Naive thymus-derived CD4-positive, alpha-beta T cell (primary cell): ENCODE results near the gene WWOX. TPM values are rescaled to one million over a fixed set of nuclear protein-coding genes. Genes with fewer than 3 reads are reported as not detected.

Experiments used
- ATAC-seq: fragments of 150-1000 bp; cut with Tn5 transposase; 2 replicates; pipeline ENCODE4 v1.10.0; 2021; ENCODE audit warnings: mild to moderate bottlenecking, moderate library complexity
- CTCF ChIA-PET: fragments of 350-600 bp; sonication (Branson Sonifier 250); formaldehyde crosslinking; loops from one replicate; lab custom pipeline; 2021; ENCODE audit warnings: antibody characterized with exemption; lab: Charles Lee
- POLR2A ChIA-PET: fragments of 350-600 bp; sonication (Branson Sonifier 250); formaldehyde crosslinking; loops from one replicate; lab custom pipeline; 2021; ENCODE audit warnings: antibody characterized with exemption, inconsistent platforms; lab: Charles Lee
- DNase-seq, 9 donors: peaks; one replicate each; pipeline versions ENCODE4 v3.0.0 to v3.0.0-alpha.2; 2020 to 2022; ENCODE audit warnings: mixed read lengths in 1 of 9
- H3K27ac ChIP-seq: one replicate; pipeline ENCODE4 v1.7.0; 2013; ENCODE audit warnings: mild to moderate bottlenecking, low read depth, low read length, moderate library complexity
- H3K27me3 ChIP-seq, 2 donors: one replicate each; pipeline ENCODE4 v1.7.0; 2013; ENCODE audit warnings: low read length in 2 of 2, mild to moderate bottlenecking in 2 of 2, moderate library complexity in 2 of 2; ENCODE audit not compliant: control insufficient read depth in 2 of 2, insufficient read depth in 2 of 2
- H3K36me3 ChIP-seq, 3 experiments: 1 replicate in 2 of 3; 2 replicates in 1 of 3; pipeline ENCODE4 v1.7.0; 2013; ENCODE audit warnings: low read length in 3 of 3, mild to moderate bottlenecking in 3 of 3, moderate library complexity in 1 of 3; ENCODE audit not compliant: insufficient read depth in 3 of 3, control insufficient read depth in 2 of 3
- H3K4me1 ChIP-seq, 2 donors: one replicate each; pipeline ENCODE4 v1.7.0; 2013; ENCODE audit warnings: low read length in 2 of 2, mild to moderate bottlenecking in 2 of 2, moderate library complexity in 1 of 2; ENCODE audit not compliant: control insufficient read depth in 2 of 2, insufficient read depth in 2 of 2
- H3K4me3 ChIP-seq: 2 replicates; pipeline ENCODE4 v1.7.0; 2013; ENCODE audit warnings: mild to moderate bottlenecking, low read length
- H3K9me3 ChIP-seq, 3 experiments: 1 replicate in 2 of 3; 2 replicates in 1 of 3; pipeline ENCODE4 v1.7.0; 2013; ENCODE audit warnings: low read length in 3 of 3; ENCODE audit not compliant: control insufficient read depth in 2 of 3
- H3K27ac Mint-ChIP-seq, 9 donors: one replicate each; pipeline ENCODE4 v1.8.0; 2020 to 2022; ENCODE audit warnings: mixed read lengths in 9 of 9, mild to moderate bottlenecking in 8 of 9, moderate library complexity in 5 of 9, inconsistent platforms in 2 of 9
- H3K27me3 Mint-ChIP-seq, 5 donors: one replicate each; pipeline ENCODE4 v1.8.0; 2021 to 2022; ENCODE audit warnings: mixed read lengths in 5 of 5, mild to moderate bottlenecking in 1 of 5
- H3K36me3 Mint-ChIP-seq, 5 donors: one replicate each; pipeline ENCODE4 v1.8.0; 2020 to 2022; ENCODE audit warnings: mixed read lengths in 5 of 5, mild to moderate bottlenecking in 3 of 5, inconsistent platforms in 1 of 5
- H3K4me1 Mint-ChIP-seq, 7 donors: one replicate each; pipeline ENCODE4 v1.8.0; 2020 to 2022; ENCODE audit warnings: mixed read lengths in 7 of 7, mild to moderate bottlenecking in 3 of 7, inconsistent platforms in 1 of 7
- H3K4me3 Mint-ChIP-seq, 10 donors: one replicate each; pipeline ENCODE4 v1.8.0; 2020 to 2022; ENCODE audit warnings: mild to moderate bottlenecking in 10 of 10, mixed read lengths in 10 of 10, moderate library complexity in 6 of 10, inconsistent platforms in 2 of 10
- H3K9me3 Mint-ChIP-seq, 11 donors: one replicate each; pipeline ENCODE4 v1.8.0; 2020 to 2022; ENCODE audit warnings: mixed read lengths in 11 of 11, mild to moderate bottlenecking in 4 of 11, inconsistent platforms in 1 of 11, moderate library complexity in 1 of 11
- intact Hi-C, 2 donors: fragments of 100-400 bp; cut with micrococcal nuclease; formaldehyde crosslinking; loops; one replicate each; pipeline ENCODE4 v1.15.1; 2023
- polyA plus RNA-seq, 2 donors: library from polyadenylated mRNA; unstranded; fragments of 300-500 nt; fragmentation: Illumina TruSeq; gene quantifications; one replicate each; pipeline ENCODE4 v1.2.3, GENCODE V29; 2021
- total RNA-seq, 6 experiments: library from RNA in 5 of 6; stranded (reverse) in 5 of 6; gene quantifications; 1 replicate in 5 of 6; 2 replicates in 1 of 6; pipeline ENCODE4 v1.2.3 and lab custom pipeline; 2021 to 2026

WWOX gene
- total and polyA plus RNA-seq, 7 experiments from 2014 or later, result 13.8 to 31.1 (median 20.8) TPM

GRCh38 chr16:78396673-78397072, 297.2 kb downstream of the WWOX start:
- H3K4me1 Mint-ChIP-seq, result no peaks in the 10 kb centered on the region
- no peak overlapping the region for H3K4me3 Mint-ChIP-seq
- intact Hi-C loops, result no loop called here
- DNase-seq, result no peak
- ATAC-seq, result no peak
- Histone ChIP-seq H3K4me1 (no peaks in the 10 kb centered on the region), H3K27me3 (no peaks in the 10 kb centered on the region), H3K36me3 (no peaks in the 10 kb centered on the region), H3K9me3 (no peaks in the 10 kb centered on the region), H3K4me3 (no peak overlapping the region), H3K27ac (no peak overlapping the region)
- H3K9me3 Mint-ChIP-seq, result peaks cover 0 to 9% (median 0%) of the 10 kb centered on the region in 11 donors
- no peak overlapping the region for H3K27ac Mint-ChIP-seq
- peaks cover 0 to 47% (median 9%) of the 10 kb centered on the region in 5 donors for H3K36me3 Mint-ChIP-seq
- H3K27me3 Mint-ChIP-seq, result no peaks in the 10 kb centered on the region
- CTCF ChIA-PET, result no interaction called here
- POLR2A ChIA-PET, result no interaction called here

- Mint-ChIP-seq H3K9me3 (peaks cover 0 to 2% (median 0%) of the 10 kb centered on the region in 11 donors), H3K4me3 (no peak overlapping the region), H3K4me1 (no peaks in the 10 kb centered on the region), H3K36me3 (peaks cover 0 to 34% (median 0%) of the 10 kb centered on the region in 5 donors), H3K27ac (no peak overlapping the region), H3K27me3 (no peaks in the 10 kb centered on the region)
- ATAC-seq (no peak), DNase-seq (no peak)
- H3K27ac ChIP-seq, result no peak overlapping the region
- H3K27me3 ChIP-seq, result no peaks in the 10 kb centered on the region
- intact Hi-C loops, result no loop called here
- ChIA-PET POLR2A (no interaction called here), CTCF (no interaction called here)
- no peaks in the 10 kb centered on the region for H3K36me3 ChIP-seq
- no peak overlapping the region for H3K4me3 ChIP-seq
- no peaks in the 10 kb centered on the region for H3K9me3 ChIP-seq
- H3K4me1 ChIP-seq, result no peaks in the 10 kb centered on the region
These were observed 299.9 kb downstream of the WWOX start for GRCh38 chr16:78399384-78399783.

GRCh38 chr16:78402833-78403232, 303.4 kb downstream of the WWOX start:
- intact Hi-C loops, result no loop called here
- ChIA-PET CTCF (no interaction called here), POLR2A (no interaction called here)
- Histone ChIP-seq H3K27ac (no peak overlapping the region), H3K27me3 (no peaks in the 10 kb centered on the region), H3K36me3 (no peaks in the 10 kb centered on the region), H3K4me1 (no peaks in the 10 kb centered on the region), H3K9me3 (no peaks in the 10 kb centered on the region), H3K4me3 (no peak overlapping the region)
- H3K36me3 Mint-ChIP-seq, result peaks cover 0 to 19% (median 6%) of the 10 kb centered on the region in 5 donors
- no peaks in the 10 kb centered on the region for H3K4me1 Mint-ChIP-seq
- H3K27ac Mint-ChIP-seq, result no peak overlapping the region
- peaks cover 0 to 6% (median 0%) of the 10 kb centered on the region in 11 donors for H3K9me3 Mint-ChIP-seq
- DNase-seq (no peak), ATAC-seq (no peak)
- H3K4me3 Mint-ChIP-seq, result no peak overlapping the region
- H3K27me3 Mint-ChIP-seq, result no peaks in the 10 kb centered on the region

DNA sequence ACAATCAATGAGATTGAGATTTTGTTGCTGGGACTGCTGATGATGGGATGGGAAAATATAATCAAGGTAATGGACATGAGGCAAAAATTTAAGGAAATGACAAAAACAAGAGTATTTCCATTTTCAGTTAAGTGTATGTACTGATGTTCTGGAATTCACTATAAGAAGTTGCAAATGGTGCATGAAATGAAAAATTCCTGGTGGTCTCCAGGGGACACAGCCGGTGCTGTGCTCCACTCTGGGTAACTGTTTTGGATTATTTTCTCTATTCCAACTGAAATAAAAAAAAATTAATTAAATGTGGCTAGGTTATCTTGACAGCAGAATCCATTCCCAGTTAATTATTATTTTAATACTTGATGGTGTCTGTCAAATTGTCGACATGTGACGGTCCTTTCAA, 305.6 kb downstream of the WWOX start:
- no peaks in the 10 kb centered on the region for H3K36me3 ChIP-seq
- no peaks in the 10 kb centered on the region for H3K27me3 Mint-ChIP-seq

DNA sequence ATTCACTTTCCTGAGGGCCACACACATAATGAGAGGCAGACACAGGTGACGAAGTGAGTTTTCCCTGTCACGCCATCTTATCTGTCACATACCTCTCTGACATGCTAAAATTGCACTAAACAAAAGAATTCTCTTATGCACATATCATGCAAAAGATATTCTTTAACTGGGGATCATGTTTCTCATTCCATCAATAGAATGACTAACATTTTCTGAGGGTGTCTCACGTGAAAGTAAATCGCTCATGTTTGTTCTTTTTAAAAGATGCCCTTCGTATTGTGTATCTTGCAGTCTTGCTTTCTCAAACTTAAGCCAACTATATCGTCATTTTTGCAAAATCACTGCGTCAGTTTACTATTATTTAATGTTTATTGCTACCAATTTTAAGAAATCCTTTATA, 306.4 kb downstream of the WWOX start:
- Mint-ChIP-seq H3K4me3 (no peak overlapping the region), H3K27me3 (no peaks in the 10 kb centered on the region), H3K36me3 (peaks cover 2 to 38% (median 25%) of the 10 kb centered on the region in 5 donors), H3K27ac (no peak overlapping the region), H3K9me3 (peaks cover 0 to 23% (median 8%) of the 10 kb centered on the region in 11 donors), H3K4me1 (no peaks in the 10 kb centered on the region)
- DNase-seq (no peak), ATAC-seq (no peak)
- Histone ChIP-seq H3K9me3 (no peaks in the 10 kb centered on the region), H3K4me3 (no peak overlapping the region), H3K36me3 (no peaks in the 10 kb centered on the region), H3K27ac (no peak overlapping the region), H3K27me3 (no peaks in the 10 kb centered on the region), H3K4me1 (no peaks in the 10 kb centered on the region)
- intact Hi-C loops, result no loop called here
- ChIA-PET CTCF (no interaction called here), POLR2A (no interaction called here)

More for the DNA sequence above, 305.6 kb downstream of the WWOX start:
- Histone ChIP-seq H3K27ac (no peak overlapping the region), H3K27me3 (no peaks in the 10 kb centered on the region), H3K9me3 (no peaks in the 10 kb centered on the region), H3K4me1 (no peaks in the 10 kb centered on the region), H3K4me3 (no peak overlapping the region)
- CTCF ChIA-PET, result no interaction called here
- H3K4me1 Mint-ChIP-seq, result no peaks in the 10 kb centered on the region
- DNase-seq, result no peak
- H3K36me3 Mint-ChIP-seq, result peaks cover 2 to 36% (median 22%) of the 10 kb centered on the region in 5 donors
- no peak overlapping the region for H3K27ac Mint-ChIP-seq
- H3K9me3 Mint-ChIP-seq, result peaks cover 0 to 20% (median 7%) of the 10 kb centered on the region in 11 donors
- POLR2A ChIA-PET, result no interaction called here
- ATAC-seq, result no peak
- no peak overlapping the region for H3K4me3 Mint-ChIP-seq
- intact Hi-C loops, result no loop called here

GRCh38 chr16:78407191-78407590, 307.7 kb downstream of the WWOX start:
- Mint-ChIP-seq H3K27ac (no peak overlapping the region), H3K27me3 (no peaks in the 10 kb centered on the region), H3K36me3 (peaks cover 2 to 40% (median 32%) of the 10 kb centered on the region in 5 donors), H3K4me3 (no peak overlapping the region), H3K4me1 (no peaks in the 10 kb centered on the region), H3K9me3 (peaks cover 8 to 36% (median 18%) of the 10 kb centered on the region in 11 donors)
- H3K27ac ChIP-seq, result no peak overlapping the region
- DNase-seq (no peak), ATAC-seq (no peak)
- intact Hi-C loops, result no loop called here
- no peaks in the 10 kb centered on the region for H3K36me3 ChIP-seq
- no peaks in the 10 kb centered on the region for H3K9me3 ChIP-seq
- POLR2A ChIA-PET, result no interaction called here
- H3K4me3 ChIP-seq, result no peak overlapping the region
- H3K4me1 ChIP-seq, result no peaks in the 10 kb centered on the region
- H3K27me3 ChIP-seq, result no peaks in the 10 kb centered on the region
- CTCF ChIA-PET, result no interaction called here

DNA sequence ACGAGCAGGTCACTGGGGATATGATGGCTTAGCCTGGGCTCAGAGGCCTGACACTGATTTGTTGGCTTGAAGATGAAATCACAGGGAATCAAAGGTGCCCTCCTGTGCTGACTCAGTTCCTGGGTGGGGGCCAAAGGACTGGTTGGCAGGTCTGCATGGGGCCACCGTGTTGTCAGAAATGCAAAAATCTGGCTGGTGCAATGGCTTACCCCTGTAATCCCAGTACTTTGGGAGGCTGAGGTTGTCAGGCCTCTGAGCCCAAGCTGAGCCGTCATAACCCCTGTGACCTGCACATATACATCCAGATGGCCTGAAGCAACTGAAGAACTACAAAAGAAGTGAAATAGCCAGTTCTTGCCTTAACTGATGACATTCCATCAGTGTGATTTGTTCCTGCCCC, 314.2 kb downstream of the WWOX start:
- Histone ChIP-seq H3K36me3 (no peaks in the 10 kb centered on the region), H3K4me3 (no peak overlapping the region), H3K27ac (no peak overlapping the region), H3K9me3 (peaks cover 0 to 5% (median 0%) of the 10 kb centered on the region in 3 experiments), H3K4me1 (no peaks in the 10 kb centered on the region), H3K27me3 (no peaks in the 10 kb centered on the region)
- H3K27me3 Mint-ChIP-seq, result no peaks in the 10 kb centered on the region
- intact Hi-C loops, result no loop called here
- no peak overlapping the region for H3K27ac Mint-ChIP-seq
- no peaks in the 10 kb centered on the region for H3K4me1 Mint-ChIP-seq
- ChIA-PET POLR2A (no interaction called here), CTCF (no interaction called here)
- no peak for DNase-seq
- no peak overlapping the region for H3K4me3 Mint-ChIP-seq
- H3K9me3 Mint-ChIP-seq, result peaks cover 18 to 47% (median 30%) of the 10 kb centered on the region in 11 donors
- no peak for ATAC-seq
- H3K36me3 Mint-ChIP-seq, result peaks cover 0 to 34% (median 34%) of the 10 kb centered on the region in 5 donors
